NCI-H774 (cell line): ENCODE results near the gene PLA2G4A.

ENCODE experiments used
- DNase-seq: peaks from one replicate; lab custom pipeline; 2025; lab: John Stamatoyannopoulos, UW

PLA2G4A gene

GRCh38 chr1:187027253-187027652, 198.5 kb downstream of the PLA2G4A start:
- DNase-seq, result no peak

- no peak for DNase-seq
These were observed 203.7 kb downstream of the PLA2G4A start for GRCh38 chr1:187032316-187032981.

GRCh38 chr1:187032982-187033692, 204.4 kb downstream of the PLA2G4A start:
- DNase-seq, result no peak

- DNase-seq, result no peak
These were observed 205.1 kb downstream of the PLA2G4A start for GRCh38 chr1:187033693-187034390.

- no peak for DNase-seq
These were observed 205.8 kb downstream of the PLA2G4A start for GRCh38 chr1:187034501-187034900.

GRCh38 chr1:187037973-187038553, 209.3 kb downstream of the PLA2G4A start:
- no peak for DNase-seq
